Panc1 (cell line): ENCODE data around the gene ATCAY.

Experiments
- POLR2AphosphoS5 ChIP-seq: IDR thresholded peaks from 2 replicates; pipeline ENCODE4 v1.6.1; 2012; ENCODE audit warnings: mild to moderate bottlenecking, low read depth, low read length, moderate library complexity
- SIN3A ChIP-seq: IDR thresholded peaks from 2 replicates; pipeline ENCODE4 v1.6.1; 2012; ENCODE audit warnings: low read depth, mild to moderate bottlenecking, low read length, moderate library complexity, borderline replicate concordance; ENCODE audit not compliant: insufficient read depth
- TF ChIP-seq, protein P1 (sequence below): fragments of 450-650 bp; IDR thresholded peaks from 2 replicates; pipeline ENCODE4 v1.5.1; 2017; ENCODE audit warnings: mild to moderate bottlenecking

DNA sequence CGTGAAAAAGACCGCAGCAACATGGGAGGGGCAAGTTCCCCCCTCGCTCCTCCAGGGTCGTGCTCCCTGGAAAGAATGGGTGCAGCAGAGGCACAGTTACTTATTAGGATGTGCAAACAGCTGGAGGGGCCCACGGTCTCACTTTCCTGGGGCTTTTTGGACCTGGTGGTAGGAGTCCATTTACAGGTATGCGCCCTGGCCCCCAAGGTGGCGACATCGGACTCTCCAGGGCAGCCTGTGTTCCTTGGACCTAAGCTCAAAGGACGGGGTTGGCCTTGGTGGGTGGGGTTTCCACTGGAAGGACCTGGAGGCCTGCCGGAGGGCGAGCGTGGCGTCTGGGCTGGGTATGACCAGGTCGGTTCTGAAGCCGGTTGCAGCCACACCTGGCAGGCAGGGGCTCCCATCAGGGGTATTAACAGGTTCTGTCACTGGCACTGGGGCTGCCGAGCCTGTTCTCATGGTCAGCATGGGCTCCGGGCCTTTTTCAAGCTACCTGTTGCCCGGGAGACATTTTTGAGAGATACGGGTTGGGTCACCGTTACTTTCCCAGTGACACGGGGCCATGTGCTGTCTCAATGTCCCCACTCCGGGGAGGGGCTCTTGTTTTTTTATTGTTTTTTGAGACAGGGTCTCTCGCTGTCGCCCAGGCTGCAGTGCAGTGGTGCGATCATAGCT lies 17.5 kb upstream of the ATCAY start:
- no peak for TF ChIP-seq POLR2AphosphoS5
- no peak for TF ChIP-seq SIN3A
- TF ChIP-seq, protein P1, sequence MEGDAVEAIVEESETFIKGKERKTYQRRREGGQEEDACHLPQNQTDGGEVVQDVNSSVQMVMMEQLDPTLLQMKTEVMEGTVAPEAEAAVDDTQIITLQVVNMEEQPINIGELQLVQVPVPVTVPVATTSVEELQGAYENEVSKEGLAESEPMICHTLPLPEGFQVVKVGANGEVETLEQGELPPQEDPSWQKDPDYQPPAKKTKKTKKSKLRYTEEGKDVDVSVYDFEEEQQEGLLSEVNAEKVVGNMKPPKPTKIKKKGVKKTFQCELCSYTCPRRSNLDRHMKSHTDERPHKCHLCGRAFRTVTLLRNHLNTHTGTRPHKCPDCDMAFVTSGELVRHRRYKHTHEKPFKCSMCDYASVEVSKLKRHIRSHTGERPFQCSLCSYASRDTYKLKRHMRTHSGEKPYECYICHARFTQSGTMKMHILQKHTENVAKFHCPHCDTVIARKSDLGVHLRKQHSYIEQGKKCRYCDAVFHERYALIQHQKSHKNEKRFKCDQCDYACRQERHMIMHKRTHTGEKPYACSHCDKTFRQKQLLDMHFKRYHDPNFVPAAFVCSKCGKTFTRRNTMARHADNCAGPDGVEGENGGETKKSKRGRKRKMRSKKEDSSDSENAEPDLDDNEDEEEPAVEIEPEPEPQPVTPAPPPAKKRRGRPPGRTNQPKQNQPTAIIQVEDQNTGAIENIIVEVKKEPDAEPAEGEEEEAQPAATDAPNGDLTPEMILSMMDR = no peak
